ENCODE measurements around the gene BTBD6. TPM values are rescaled to one million over a fixed set of nuclear protein-coding genes. Genes with fewer than 3 reads are reported as not detected.

The BTBD6 gene
- total and polyA plus RNA-seq, 2 of the 8 experiments (the other 6 are each of a cell fraction or from before 2014, with no cell fraction given): 10.1 to 10.2 TPM

DNA sequence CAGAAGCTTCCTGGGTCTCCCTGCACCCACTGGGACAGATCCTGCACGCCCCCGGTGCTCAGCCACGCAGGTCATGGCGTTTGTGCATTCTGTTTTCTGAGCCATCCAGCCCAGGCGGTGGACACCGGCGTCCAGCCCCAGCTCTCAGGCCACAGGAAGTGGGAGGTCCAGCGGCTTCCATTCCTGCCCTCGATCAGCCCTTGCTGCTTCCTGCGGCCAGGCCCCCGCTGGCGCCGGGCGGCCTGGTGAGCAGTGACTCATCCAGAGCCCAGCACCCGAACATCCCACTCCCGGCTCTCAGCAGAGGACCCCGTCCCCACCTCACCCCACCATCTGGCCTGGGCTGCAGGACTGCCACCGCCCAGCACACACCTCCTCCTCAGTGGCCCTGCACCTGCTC is 49.2 kb upstream of the BTBD6 start (continued):
- TF ChIP-seq SIN3A (conservative IDR thresholded peaks at IDR 0.05 in 1 of 2, IDR thresholded peaks at IDR 0.05 in 1 of 2; ENCODE audit: low read depth in 1 of 2, low read length in 2 of 2) (no peak), TEAD4 (IDR thresholded peaks at IDR 0.05; ENCODE audit: low read depth, low read length) (no peak), SIRT6 (IDR thresholded peaks at IDR 0.05; ENCODE audit: low read length) (no peak), EP300 (IDR thresholded peaks at IDR 0.05; ENCODE audit: borderline replicate concordance in 1 of 2, low read depth in 2 of 2, low read length in 2 of 2) (no peak), RXRA (IDR thresholded peaks at IDR 0.05; ENCODE audit: insufficient read depth, low read depth, low read length) (no peak), SAP30 (IDR thresholded peaks at IDR 0.05; ENCODE audit: insufficient read depth, insufficient replicate concordance, low read length) (no peak), JUN (IDR thresholded peaks at IDR 0.05; ENCODE audit: low read depth, low read length) (no peak)

Data from H1 (cell line).